Measurements from ENCODE around the gene MEIS2. TPM values are rescaled to one million over a fixed set of nuclear protein-coding genes. Genes with fewer than 3 reads are reported as not detected.

The MEIS2 gene
- total RNA-seq, 1 experiment from 2014 or later = 23.1 TPM

- Mint-ChIP-seq H3K4me3 (ENCODE audit: low read depth, unreplicated experiment) (no peak overlapping the region), H3K27ac (ENCODE audit: unreplicated experiment) (no peak overlapping the region), H3K9me3 (ENCODE audit: low read depth, unreplicated experiment) (no peaks in the 10 kb centered on the region), H3K27me3 (ENCODE audit: unreplicated experiment) (no peaks in the 10 kb centered on the region), H3K36me3 (ENCODE audit: insufficient read depth, unreplicated experiment) (no peaks in the 10 kb centered on the region), H3K4me1 (ENCODE audit: low read depth, unreplicated experiment) (no peaks in the 10 kb centered on the region)
- DNase-seq = no peak
- no TSS peak for BruUV-seq (replicated peaks)
- intact Hi-C loops (cut with micrococcal nuclease; ENCODE audit: unreplicated experiment) = no loop called here
- TF ChIP-seq CTCF (IDR thresholded peaks at IDR 0.05; ENCODE audit: unreplicated experiment) = no peak
- CTCF ChIA-PET = no interaction called here
These were observed 232.9 kb downstream of the MEIS2 start for GRCh38 chr15:36867436-36867835.

- no peak for DNase-seq
- Mint-ChIP-seq H3K4me1 (ENCODE audit: low read depth, unreplicated experiment) (no peaks in the 10 kb centered on the region), H3K36me3 (ENCODE audit: insufficient read depth, unreplicated experiment) (no peaks in the 10 kb centered on the region), H3K4me3 (ENCODE audit: low read depth, unreplicated experiment) (no peak overlapping the region), H3K9me3 (ENCODE audit: low read depth, unreplicated experiment) (no peaks in the 10 kb centered on the region), H3K27me3 (ENCODE audit: unreplicated experiment) (no peaks in the 10 kb centered on the region), H3K27ac (ENCODE audit: unreplicated experiment) (no peak overlapping the region)
- CTCF ChIA-PET = no interaction called here
- BruUV-seq (replicated peaks) = no TSS peak
- intact Hi-C loops (cut with micrococcal nuclease; ENCODE audit: unreplicated experiment) = no loop called here
- no peak for TF ChIP-seq CTCF (IDR thresholded peaks at IDR 0.05; ENCODE audit: unreplicated experiment)
These were observed 233.5 kb downstream of the MEIS2 start for GRCh38 chr15:36866896-36867295.

GRCh38 chr15:36863570-36863969 is 236.8 kb downstream of the MEIS2 start:
- H3K4me1 Mint-ChIP-seq (ENCODE audit: low read depth, unreplicated experiment) = no peaks in the 10 kb centered on the region
- no peak for TF ChIP-seq CTCF (IDR thresholded peaks at IDR 0.05; ENCODE audit: unreplicated experiment)
- H3K9me3 Mint-ChIP-seq (ENCODE audit: low read depth, unreplicated experiment) = no peaks in the 10 kb centered on the region
- BruUV-seq (replicated peaks) = no TSS peak
- intact Hi-C loops (cut with micrococcal nuclease; ENCODE audit: unreplicated experiment) = no loop called here
- H3K27me3 Mint-ChIP-seq (ENCODE audit: unreplicated experiment) = no peaks in the 10 kb centered on the region
- no peaks in the 10 kb centered on the region for H3K36me3 Mint-ChIP-seq (ENCODE audit: insufficient read depth, unreplicated experiment)
- no peak overlapping the region for H3K27ac Mint-ChIP-seq (ENCODE audit: unreplicated experiment)
- CTCF ChIA-PET = no interaction called here
- DNase-seq = no peak
- H3K4me3 Mint-ChIP-seq (ENCODE audit: low read depth, unreplicated experiment) = no peak overlapping the region

GRCh38 chr15:36860792-36861191 is 239.6 kb downstream of the MEIS2 start:
- CTCF ChIA-PET = no interaction called here
- TF ChIP-seq CTCF (IDR thresholded peaks at IDR 0.05; ENCODE audit: unreplicated experiment) = no peak
- intact Hi-C loops (cut with micrococcal nuclease; ENCODE audit: unreplicated experiment) = no loop called here
- H3K27me3 Mint-ChIP-seq (ENCODE audit: unreplicated experiment) = no peaks in the 10 kb centered on the region
- H3K9me3 Mint-ChIP-seq (ENCODE audit: low read depth, unreplicated experiment) = no peaks in the 10 kb centered on the region
- no peaks in the 10 kb centered on the region for H3K36me3 Mint-ChIP-seq (ENCODE audit: insufficient read depth, unreplicated experiment)
- no peaks in the 10 kb centered on the region for H3K4me1 Mint-ChIP-seq (ENCODE audit: low read depth, unreplicated experiment)
- no TSS peak for BruUV-seq (replicated peaks)
- no peak for DNase-seq
- H3K4me3 Mint-ChIP-seq (ENCODE audit: low read depth, unreplicated experiment) = no peak overlapping the region
- H3K27ac Mint-ChIP-seq (ENCODE audit: unreplicated experiment) = no peak overlapping the region

GRCh38 chr15:36858423-36858822 is 241.9 kb downstream of the MEIS2 start:
- no peak for TF ChIP-seq CTCF (IDR thresholded peaks at IDR 0.05; ENCODE audit: unreplicated experiment)
- H3K4me1 Mint-ChIP-seq (ENCODE audit: low read depth, unreplicated experiment) = no peaks in the 10 kb centered on the region
- BruUV-seq (replicated peaks) = no TSS peak
- no peaks in the 10 kb centered on the region for H3K36me3 Mint-ChIP-seq (ENCODE audit: insufficient read depth, unreplicated experiment)
- intact Hi-C loops (cut with micrococcal nuclease; ENCODE audit: unreplicated experiment) = no loop called here
- H3K27me3 Mint-ChIP-seq (ENCODE audit: unreplicated experiment) = no peaks in the 10 kb centered on the region
- H3K9me3 Mint-ChIP-seq (ENCODE audit: low read depth, unreplicated experiment) = no peaks in the 10 kb centered on the region
- DNase-seq = no peak
- no peak overlapping the region for H3K27ac Mint-ChIP-seq (ENCODE audit: unreplicated experiment)
- CTCF ChIA-PET = no interaction called here
- no peak overlapping the region for H3K4me3 Mint-ChIP-seq (ENCODE audit: low read depth, unreplicated experiment)

Measured in Calu3 (cell line).